HepG2 (cell line): ENCODE data around the gene ARPIN. TPM values are rescaled to one million over a fixed set of nuclear protein-coding genes. Genes with fewer than 3 reads are reported as not detected.
A peak's percentile ranks its signal among the peaks of the same experiment; 100 is the strongest.

Source experiments
- AKAP8 ChIP-seq: sonication (generic); formaldehyde crosslinking; IDR thresholded peaks from 2 replicates; pipeline ENCODE4 v1.5.1; 2020; ENCODE audit warnings: mild to moderate bottlenecking, missing genetic modification reagents
- ARNT2 ChIP-seq: sonication (generic); formaldehyde crosslinking; IDR thresholded peaks from 2 replicates; pipeline ENCODE4 v1.8.0; 2022; ENCODE audit warnings: mild to moderate bottlenecking, low read depth, missing genetic modification reagents, moderate library complexity
- BRCA1 ChIP-seq: sonication (generic); formaldehyde crosslinking; IDR thresholded peaks from 2 replicates; pipeline ENCODE4 v1.4.0; 2020; ENCODE audit warnings: missing genetic modification reagents
- CBX2 ChIP-seq, 2 experiments: fragments of 200-600 bp in 1 of 2; sonication (generic); formaldehyde crosslinking in 1 of 2; IDR thresholded peaks; 2 replicates each; pipeline versions ENCODE4 v1.7.0 to v1.8.1; 2018 to 2022; ENCODE audit warnings: low read depth in 2 of 2, low read length in 1 of 2, mild to moderate bottlenecking in 1 of 2, missing genetic modification reagents in 1 of 2
- CENPT ChIP-seq: sonication (generic); formaldehyde crosslinking; IDR thresholded peaks from 2 replicates; pipeline ENCODE4 v1.8.0; 2022; ENCODE audit warnings: low read depth, mild to moderate bottlenecking, moderate library complexity, missing genetic modification reagents
- CREB1 ChIP-seq, 2 experiments: fragments of 450-650 bp in 1 of 2; IDR thresholded peaks; 2 replicates each; pipeline ENCODE4 v1.6.1; 2016 to 2017; ENCODE audit warnings: control low read depth in 1 of 2, mild to moderate bottlenecking in 1 of 2, missing compliant biosample characterization in 1 of 2, missing genetic modification characterization in 1 of 2
- DNMT1 ChIP-seq: sonication (generic); formaldehyde crosslinking; IDR thresholded peaks from 2 replicates; pipeline ENCODE4 v1.5.1; 2020; ENCODE audit warnings: mild to moderate bottlenecking, missing genetic modification reagents
- HBP1 ChIP-seq: IDR thresholded peaks from 2 replicates; pipeline ENCODE4 v1.6.1; 2016; ENCODE audit warnings: low read depth, control low read depth
- KLF16 ChIP-seq, 2 experiments: sonication (generic) in 1 of 2; formaldehyde crosslinking in 1 of 2; IDR thresholded peaks; 2 replicates each; pipeline versions ENCODE4 v1.6.1 to v1.8.0; 2016 to 2023; ENCODE audit warnings: missing genetic modification reagents in 2 of 2, missing compliant biosample characterization in 1 of 2
- MAF1 ChIP-seq: sonication (generic); formaldehyde crosslinking; IDR thresholded peaks from 2 replicates; pipeline ENCODE4 v1.5.0; 2020; ENCODE audit warnings: missing genetic modification reagents, borderline replicate concordance
- MAFK ChIP-seq, 2 experiments: IDR thresholded peaks in 1 of 2; conservative IDR thresholded peaks in 1 of 2; 2 replicates each; pipeline ENCODE4 v1.6.1; 2011; ENCODE audit warnings: improper control_type of control experiment in 2 of 2, low read length in 2 of 2
- PLRG1 ChIP-seq: fragments of 450-650 bp; conservative IDR thresholded peaks from 2 replicates; pipeline ENCODE4 v1.6.1; 2016
- POLR2A ChIP-seq, 2 experiments: IDR thresholded peaks; 2 replicates each; pipeline ENCODE4 v1.6.1; 2011; ENCODE audit warnings: low read depth in 2 of 2, low read length in 2 of 2, mild to moderate bottlenecking in 1 of 2, moderate library complexity in 1 of 2; ENCODE audit not compliant: insufficient read depth in 1 of 2
- SIN3B ChIP-seq: fragments of 150-350 bp; IDR thresholded peaks from 2 replicates; pipeline ENCODE4 v1.6.1; 2014; ENCODE audit warnings: low read length
- SRSF9 ChIP-seq: fragments of 200-400 bp; formaldehyde crosslinking; IDR thresholded peaks from 2 replicates; pipeline ENCODE4 v1.6.1; 2018; ENCODE audit warnings: borderline replicate concordance, mild to moderate bottlenecking, low read depth, low read length; ENCODE audit not compliant: insufficient read depth, poor library complexity, severe bottlenecking
- ZNF30 ChIP-seq: sonication (generic); formaldehyde crosslinking; IDR thresholded peaks from 2 replicates; pipeline ENCODE4 v1.5.0; 2020; ENCODE audit warnings: mild to moderate bottlenecking, missing genetic modification reagents
- ZNF354B ChIP-seq: sonication (generic); formaldehyde crosslinking; IDR thresholded peaks from 2 replicates; pipeline ENCODE4 v1.8.0; 2022; ENCODE audit warnings: mild to moderate bottlenecking, missing genetic modification reagents
- ZNF468 ChIP-seq: sonication (generic); formaldehyde crosslinking; IDR thresholded peaks from 2 replicates; pipeline ENCODE4 v1.8.0; 2022; ENCODE audit warnings: mild to moderate bottlenecking, moderate library complexity, missing genetic modification reagents
- ZNF501 ChIP-seq: sonication (generic); formaldehyde crosslinking; IDR thresholded peaks from 2 replicates; pipeline ENCODE4 v1.5.1; 2020; ENCODE audit warnings: mild to moderate bottlenecking, moderate library complexity, missing genetic modification reagents
- ZNF749 ChIP-seq: sonication (generic); formaldehyde crosslinking; IDR thresholded peaks from 2 replicates; pipeline ENCODE4 v1.8.0; 2022; ENCODE audit warnings: mild to moderate bottlenecking, missing genetic modification reagents, moderate library complexity, borderline replicate concordance
- ZNF75D ChIP-seq: sonication (generic); formaldehyde crosslinking; IDR thresholded peaks from 2 replicates; pipeline ENCODE4 v1.8.1; 2023; ENCODE audit warnings: missing genetic modification reagents, mild to moderate bottlenecking, borderline replicate concordance
- ZNF790 ChIP-seq: sonication (generic); formaldehyde crosslinking; IDR thresholded peaks from 2 replicates; pipeline ENCODE4 v1.8.0; 2022; ENCODE audit warnings: missing genetic modification reagents, mild to moderate bottlenecking, borderline replicate concordance
- ZNF839 ChIP-seq: sonication (generic); formaldehyde crosslinking; IDR thresholded peaks from 2 replicates; pipeline ENCODE4 v1.4.0; 2020; ENCODE audit warnings: missing genetic modification reagents, mild to moderate bottlenecking, borderline replicate concordance
- ZSCAN31 ChIP-seq: sonication (generic); formaldehyde crosslinking; IDR thresholded peaks from 2 replicates; pipeline ENCODE4 v1.5.0; 2020; ENCODE audit warnings: low read depth, mild to moderate bottlenecking, missing genetic modification reagents
- polyA plus RNA-seq, 8 experiments: library from polyadenylated mRNA; depleted of rRNA in 3 of 8; stranded (reverse) in 7 of 8; unstranded in 1 of 8; fragments of >200 nt; fragmentation: Illumina TruSeq in 4 of 8; extraction: Trizol in 4 of 8; gene quantifications; 2 replicates each; pipeline versions ENCODE4 v1.2.1 to v1.2.3, GENCODE V29; 2011 to 2016; ENCODE audit warnings: low read depth in 4 of 8, missing spikeins in 1 of 8, mixed read lengths in 1 of 8; ENCODE audit not compliant: insufficient read depth in 1 of 8
- total RNA-seq, 5 experiments: library from RNA; depleted of rRNA; stranded (reverse); fragments of >200 nt; fragmentation: Illumina TruSeq; extraction: Trizol; gene quantifications; 2 replicates each; pipeline ENCODE4 v1.2.3, GENCODE V29; 2016; ENCODE audit warnings: low read depth in 1 of 5
- TF ChIP-seq, protein P1 (sequence below): sonication (generic); formaldehyde crosslinking; IDR thresholded peaks from 2 replicates; pipeline ENCODE4 v1.4.0; 2020; ENCODE audit warnings: mild to moderate bottlenecking, missing genetic modification reagents
- TF ChIP-seq, protein P2 (sequence below): IDR thresholded peaks from 2 replicates; pipeline ENCODE4 v1.6.1; 2016; ENCODE audit warnings: missing compliant biosample characterization, missing genetic modification reagents, borderline replicate concordance

The ARPIN gene
- total and polyA plus RNA-seq, 2 of the 13 experiments (the other 11 are each of a cell fraction or from before 2014, with no cell fraction given) = 2.8 to 5.0 TPM

- no peak for TF ChIP-seq SRSF9
- TF ChIP-seq ZNF839 (CRISPR knock-in tag) = no peak
- no peak for TF ChIP-seq BRCA1 (CRISPR knock-in tag)
- no peak for TF ChIP-seq PLRG1
- no peak for TF ChIP-seq CBX2 (IDR thresholded peaks at IDR 0.05; ENCODE audit: low read depth, low read length)
- TF ChIP-seq CBX2 (CRISPR knock-in tag; IDR thresholded peaks at IDR 0.05; ENCODE audit: low read depth) = no peak
- TF ChIP-seq CENPT (CRISPR knock-in tag) = 0 out of 2 replicates have a peak, but pooled peaks have one; percentile 53
- TF ChIP-seq ZNF30 (CRISPR knock-in tag) = no peak
- no peak for TF ChIP-seq SIN3B
- no peak for TF ChIP-seq ZNF354B (CRISPR knock-in tag)
- TF ChIP-seq CREB1 (IDR thresholded peaks at IDR 0.05) = no peak
- TF ChIP-seq CREB1 (CRISPR knock-in tag; IDR thresholded peaks at IDR 0.05) = no peak
- TF ChIP-seq, protein P1, sequence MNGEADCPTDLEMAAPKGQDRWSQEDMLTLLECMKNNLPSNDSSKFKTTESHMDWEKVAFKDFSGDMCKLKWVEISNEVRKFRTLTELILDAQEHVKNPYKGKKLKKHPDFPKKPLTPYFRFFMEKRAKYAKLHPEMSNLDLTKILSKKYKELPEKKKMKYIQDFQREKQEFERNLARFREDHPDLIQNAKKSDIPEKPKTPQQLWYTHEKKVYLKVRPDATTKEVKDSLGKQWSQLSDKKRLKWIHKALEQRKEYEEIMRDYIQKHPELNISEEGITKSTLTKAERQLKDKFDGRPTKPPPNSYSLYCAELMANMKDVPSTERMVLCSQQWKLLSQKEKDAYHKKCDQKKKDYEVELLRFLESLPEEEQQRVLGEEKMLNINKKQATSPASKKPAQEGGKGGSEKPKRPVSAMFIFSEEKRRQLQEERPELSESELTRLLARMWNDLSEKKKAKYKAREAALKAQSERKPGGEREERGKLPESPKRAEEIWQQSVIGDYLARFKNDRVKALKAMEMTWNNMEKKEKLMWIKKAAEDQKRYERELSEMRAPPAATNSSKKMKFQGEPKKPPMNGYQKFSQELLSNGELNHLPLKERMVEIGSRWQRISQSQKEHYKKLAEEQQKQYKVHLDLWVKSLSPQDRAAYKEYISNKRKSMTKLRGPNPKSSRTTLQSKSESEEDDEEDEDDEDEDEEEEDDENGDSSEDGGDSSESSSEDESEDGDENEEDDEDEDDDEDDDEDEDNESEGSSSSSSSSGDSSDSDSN (CRISPR knock-in tag) = 0 out of 2 replicates have a peak, but pooled peaks have one; percentile 41
- TF ChIP-seq ARNT2 (CRISPR knock-in tag) = peak; percentile 37; the same call in 1 of the 2 replicates
- TF ChIP-seq DNMT1 (CRISPR knock-in tag) = peak; percentile 48; the same call in 1 of the 2 replicates
- TF ChIP-seq ZNF468 = no peak
- TF ChIP-seq MAF1 = no peak
- 0 out of 2 replicates have a peak, but pooled peaks have one; percentile 64 for TF ChIP-seq AKAP8 (CRISPR knock-in tag)
- no peak for TF ChIP-seq ZNF75D (CRISPR knock-in tag)
- peak; percentile 59; the same call in 1 of the 2 replicates for TF ChIP-seq ZNF501 (CRISPR knock-in tag)
- TF ChIP-seq HBP1 (CRISPR knock-in tag) = no peak
- TF ChIP-seq, protein P2, sequence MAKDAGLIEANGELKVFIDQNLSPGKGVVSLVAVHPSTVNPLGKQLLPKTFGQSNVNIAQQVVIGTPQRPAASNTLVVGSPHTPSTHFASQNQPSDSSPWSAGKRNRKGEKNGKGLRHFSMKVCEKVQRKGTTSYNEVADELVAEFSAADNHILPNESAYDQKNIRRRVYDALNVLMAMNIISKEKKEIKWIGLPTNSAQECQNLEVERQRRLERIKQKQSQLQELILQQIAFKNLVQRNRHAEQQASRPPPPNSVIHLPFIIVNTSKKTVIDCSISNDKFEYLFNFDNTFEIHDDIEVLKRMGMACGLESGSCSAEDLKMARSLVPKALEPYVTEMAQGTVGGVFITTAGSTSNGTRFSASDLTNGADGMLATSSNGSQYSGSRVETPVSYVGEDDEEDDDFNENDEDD (CRISPR knock-in tag) = peak; percentile 84; the same call in 1 of the 2 replicates
- TF ChIP-seq KLF16 (CRISPR knock-in tag; IDR thresholded peaks at IDR 0.05) = 0 out of 4 replicates have a peak, but pooled peaks of 1 of the 2 experiments have one; percentile 28
- no peak for TF ChIP-seq MAFK (conservative IDR thresholded peaks at IDR 0.05 in 1 of 2, IDR thresholded peaks at IDR 0.05 in 1 of 2; ENCODE audit: low read length in 2 of 2)
- no peak for TF ChIP-seq POLR2A (IDR thresholded peaks at IDR 0.05; ENCODE audit: insufficient read depth in 1 of 2, low read depth in 2 of 2, low read length in 2 of 2)
- no peak for TF ChIP-seq ZNF790
- TF ChIP-seq ZSCAN31 (CRISPR knock-in tag) = peak; percentile 47; the same call in 1 of the 2 replicates
- no peak for TF ChIP-seq ZNF749 (CRISPR knock-in tag)
Measured at GRCh38 chr15:89912145-89912673, 543 bp downstream of the ARPIN start (continued).
